Measurements from ENCODE around the gene LACC1.

DNA sequence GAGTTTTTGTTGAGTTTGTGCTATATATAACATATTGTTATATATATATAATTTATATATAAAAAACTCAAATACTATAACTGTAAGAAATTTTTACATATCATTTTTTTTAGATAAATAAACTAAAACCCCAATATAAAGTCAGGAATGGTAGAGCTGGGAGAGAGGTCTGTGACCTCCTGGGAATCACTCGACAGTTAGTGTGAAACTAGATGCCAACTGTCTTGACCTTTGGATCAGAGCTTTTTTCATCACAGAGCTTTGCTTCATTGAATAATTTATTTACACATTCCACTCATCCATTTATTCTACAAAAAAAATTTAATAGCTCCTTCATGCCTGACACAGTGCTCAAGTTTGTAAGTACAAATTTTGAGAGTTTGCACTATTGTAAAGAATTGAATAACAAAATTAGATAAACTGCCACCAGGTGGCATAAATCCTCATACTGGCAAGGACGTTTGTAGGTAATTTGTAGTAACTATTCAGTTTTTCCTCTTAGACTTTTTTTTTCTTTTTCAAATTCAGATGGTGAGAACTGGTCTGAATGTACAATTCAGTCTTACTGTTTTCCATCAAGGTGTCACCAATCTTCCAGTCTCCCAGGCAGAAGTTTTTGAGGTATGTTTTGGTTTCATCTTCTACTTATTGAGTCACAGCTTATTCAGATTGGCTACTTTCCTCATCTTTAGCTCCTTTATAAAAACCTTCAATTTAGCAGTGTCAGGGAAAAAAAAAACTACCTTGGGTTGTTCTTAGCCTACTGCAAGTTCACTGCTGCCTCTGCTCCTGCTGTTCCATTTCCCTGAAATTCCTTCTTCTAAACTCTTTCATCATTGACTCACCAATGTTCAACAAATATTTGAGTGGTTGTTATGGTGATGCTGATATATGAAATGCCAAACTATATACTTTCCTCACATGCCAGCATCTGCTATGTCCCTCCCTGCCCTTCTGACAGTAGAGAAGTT is 28.7 kb downstream of the LACC1 start:
- TF ChIP-seq, protein P1, sequence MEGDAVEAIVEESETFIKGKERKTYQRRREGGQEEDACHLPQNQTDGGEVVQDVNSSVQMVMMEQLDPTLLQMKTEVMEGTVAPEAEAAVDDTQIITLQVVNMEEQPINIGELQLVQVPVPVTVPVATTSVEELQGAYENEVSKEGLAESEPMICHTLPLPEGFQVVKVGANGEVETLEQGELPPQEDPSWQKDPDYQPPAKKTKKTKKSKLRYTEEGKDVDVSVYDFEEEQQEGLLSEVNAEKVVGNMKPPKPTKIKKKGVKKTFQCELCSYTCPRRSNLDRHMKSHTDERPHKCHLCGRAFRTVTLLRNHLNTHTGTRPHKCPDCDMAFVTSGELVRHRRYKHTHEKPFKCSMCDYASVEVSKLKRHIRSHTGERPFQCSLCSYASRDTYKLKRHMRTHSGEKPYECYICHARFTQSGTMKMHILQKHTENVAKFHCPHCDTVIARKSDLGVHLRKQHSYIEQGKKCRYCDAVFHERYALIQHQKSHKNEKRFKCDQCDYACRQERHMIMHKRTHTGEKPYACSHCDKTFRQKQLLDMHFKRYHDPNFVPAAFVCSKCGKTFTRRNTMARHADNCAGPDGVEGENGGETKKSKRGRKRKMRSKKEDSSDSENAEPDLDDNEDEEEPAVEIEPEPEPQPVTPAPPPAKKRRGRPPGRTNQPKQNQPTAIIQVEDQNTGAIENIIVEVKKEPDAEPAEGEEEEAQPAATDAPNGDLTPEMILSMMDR (IDR thresholded peaks at IDR 0.05; ENCODE audit: insufficient read depth, low read length, poor library complexity, severe bottlenecking), result peak; percentile 35
- no peak for TF ChIP-seq EZH2phosphoT487 (conservative IDR thresholded peaks at IDR 0.05; ENCODE audit: low read length)
